HG03520 (cell line): ENCODE results near the gene DEPDC4.

Experiments used
- ATAC-seq: cut with Tn5 transposase; IDR thresholded peaks from one replicate; pipeline ENCODE4 v1.9.1; 2021; ENCODE audit warnings: mild to moderate bottlenecking, moderate library complexity; ENCODE audit not compliant: unreplicated experiment

The DEPDC4 gene

DNA sequence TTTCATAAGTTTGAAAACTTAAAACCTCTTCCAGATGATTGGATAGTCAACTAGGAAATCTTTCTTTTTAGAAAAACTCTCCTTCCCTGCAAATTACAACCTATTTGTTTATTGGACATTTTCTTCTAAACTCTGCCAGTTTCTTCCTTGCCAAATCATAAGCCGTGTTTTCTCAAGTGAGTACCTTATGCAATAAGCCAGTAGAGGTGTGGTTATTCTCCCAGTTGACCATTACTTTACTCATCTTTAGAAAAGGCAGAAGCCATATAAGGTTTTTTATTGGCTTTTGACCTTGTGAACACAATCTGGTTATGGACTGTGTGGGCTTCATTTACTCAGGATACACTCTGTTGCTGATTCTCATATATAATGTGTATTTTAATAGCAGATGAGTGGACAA lies 51.7 kb downstream of the DEPDC4 start:
- no peak for ATAC-seq

GRCh38 chr12:100214518-100214917 lies 52.4 kb downstream of the DEPDC4 start:
- no peak for ATAC-seq

DNA sequence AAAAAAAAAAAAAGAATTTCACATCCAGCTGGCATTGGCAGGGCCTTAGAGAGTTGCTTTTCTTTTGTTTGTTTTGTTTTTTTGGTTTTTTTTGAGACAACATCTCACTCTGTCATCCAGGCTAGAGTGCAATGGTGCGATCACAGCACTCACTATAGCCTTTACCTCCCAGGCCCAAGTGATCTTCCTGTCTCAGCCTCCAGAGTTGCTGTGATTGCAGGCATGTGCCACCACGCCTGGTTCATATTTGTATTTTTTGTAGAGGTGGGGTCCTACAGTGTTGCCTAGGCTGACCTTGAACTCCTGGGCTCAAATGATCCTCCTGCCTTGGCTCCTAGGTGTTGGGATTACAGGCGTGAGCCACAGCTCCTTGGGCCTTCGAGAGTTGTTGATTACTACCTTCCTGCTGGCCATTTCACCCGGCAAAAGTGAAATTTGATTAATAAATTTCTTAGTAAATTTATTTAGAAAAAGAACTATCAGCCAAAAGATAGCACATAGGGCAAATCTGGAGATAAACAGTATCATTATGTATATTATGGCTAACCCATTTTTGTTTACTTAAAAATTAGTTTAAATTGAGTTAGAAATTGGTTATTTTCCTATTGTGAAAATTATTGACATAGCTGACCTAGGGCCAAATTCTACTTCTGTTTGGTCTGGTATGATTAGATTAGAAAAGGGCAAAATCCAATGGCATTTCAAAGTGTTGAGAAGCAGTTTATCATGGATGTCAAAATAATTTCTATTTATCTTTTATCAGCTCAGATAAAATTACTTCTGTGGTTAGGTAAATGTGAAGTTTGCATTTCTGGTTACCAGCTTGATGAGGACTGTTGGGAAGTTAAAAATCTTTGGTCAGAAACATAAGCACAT lies 53.6 kb downstream of the DEPDC4 start:
- no peak for ATAC-seq

DNA sequence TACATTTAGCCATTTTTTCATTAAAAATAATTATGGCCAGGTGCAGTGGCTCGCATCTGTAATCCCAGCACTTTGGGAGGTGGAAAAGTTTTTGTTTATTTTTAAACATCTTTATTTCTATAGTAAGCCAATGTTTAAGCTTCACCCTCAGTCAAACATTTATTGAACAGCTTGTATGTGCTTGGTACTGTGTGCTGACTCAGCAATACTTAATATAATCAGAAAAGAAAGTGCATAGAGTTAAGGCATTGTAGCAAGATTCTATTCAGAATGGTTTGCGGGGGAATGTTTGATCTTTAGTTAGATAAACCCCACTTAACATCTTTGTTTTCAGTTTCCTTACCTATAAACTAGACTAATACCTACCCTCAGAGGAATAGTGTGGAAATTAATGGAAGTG lies 55.2 kb downstream of the DEPDC4 start:
- no peak for ATAC-seq

DNA sequence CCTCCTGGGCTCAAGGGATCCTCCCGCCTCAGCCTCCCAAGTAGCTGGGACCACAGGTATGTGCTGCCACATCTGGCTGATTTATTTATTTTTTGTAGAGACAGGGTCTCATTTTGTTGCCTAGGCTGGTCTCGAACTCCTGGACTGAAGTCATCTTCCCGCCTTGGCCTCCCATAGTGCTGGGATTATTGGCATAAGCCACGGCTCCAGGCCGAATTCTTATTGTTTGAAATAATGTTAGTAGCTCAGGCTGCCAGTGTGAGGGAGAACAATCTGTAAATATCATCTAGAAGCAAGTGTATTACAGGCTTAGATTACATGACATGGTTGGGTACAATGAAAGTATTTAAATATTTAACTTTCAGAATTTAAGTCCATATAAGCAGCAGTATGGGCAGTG lies 58.0 kb downstream of the DEPDC4 start:
- no peak for ATAC-seq

GRCh38 chr12:100207311-100207710 lies 59.6 kb downstream of the DEPDC4 start:
- ATAC-seq, result no peak

- no peak for ATAC-seq
Measured at GRCh38 chr12:100201604-100202423, 65.1 kb downstream of the DEPDC4 start.

DNA sequence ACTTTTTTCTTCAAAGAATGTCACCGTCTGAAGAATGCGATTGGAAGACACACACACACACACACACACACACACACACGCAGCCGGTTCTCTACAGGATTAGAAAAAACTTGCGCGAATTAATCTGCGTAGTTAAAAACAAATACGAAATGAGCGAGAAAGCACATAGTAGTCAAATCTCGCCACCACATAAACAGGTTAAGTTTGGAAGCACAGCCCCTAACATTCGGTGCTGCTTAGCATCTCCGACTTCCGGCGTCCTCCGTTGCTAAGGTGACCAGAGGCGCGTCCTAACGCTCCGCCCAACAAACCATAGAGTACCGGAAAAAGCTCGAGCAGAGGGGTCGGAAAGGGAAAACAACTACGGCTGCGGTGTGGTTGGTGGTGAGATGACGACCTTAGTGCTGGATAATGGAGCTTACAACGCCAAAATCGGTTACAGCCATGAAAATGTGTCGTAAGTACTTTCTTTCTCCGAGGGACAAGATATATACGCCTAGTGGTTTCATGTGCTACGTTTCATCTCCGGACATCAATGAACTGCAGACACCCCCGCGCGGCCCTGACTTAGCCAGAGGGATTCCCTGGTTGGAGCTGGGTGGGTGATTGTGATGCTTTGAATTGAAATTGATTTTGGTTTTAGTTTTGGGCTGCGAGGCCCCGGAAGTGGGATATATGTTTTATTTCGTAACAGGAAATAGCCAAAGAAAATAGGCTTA lies 66.3 kb downstream of the DEPDC4 start, which contains the start of gene ACTR6:
Gene ACTR6 (plus strand): TSS at position 353 of the 719 bp plus-strand sequence. CDS start 37 bp downstream, at position 390.
- peak; percentile 95 for ATAC-seq

DNA sequence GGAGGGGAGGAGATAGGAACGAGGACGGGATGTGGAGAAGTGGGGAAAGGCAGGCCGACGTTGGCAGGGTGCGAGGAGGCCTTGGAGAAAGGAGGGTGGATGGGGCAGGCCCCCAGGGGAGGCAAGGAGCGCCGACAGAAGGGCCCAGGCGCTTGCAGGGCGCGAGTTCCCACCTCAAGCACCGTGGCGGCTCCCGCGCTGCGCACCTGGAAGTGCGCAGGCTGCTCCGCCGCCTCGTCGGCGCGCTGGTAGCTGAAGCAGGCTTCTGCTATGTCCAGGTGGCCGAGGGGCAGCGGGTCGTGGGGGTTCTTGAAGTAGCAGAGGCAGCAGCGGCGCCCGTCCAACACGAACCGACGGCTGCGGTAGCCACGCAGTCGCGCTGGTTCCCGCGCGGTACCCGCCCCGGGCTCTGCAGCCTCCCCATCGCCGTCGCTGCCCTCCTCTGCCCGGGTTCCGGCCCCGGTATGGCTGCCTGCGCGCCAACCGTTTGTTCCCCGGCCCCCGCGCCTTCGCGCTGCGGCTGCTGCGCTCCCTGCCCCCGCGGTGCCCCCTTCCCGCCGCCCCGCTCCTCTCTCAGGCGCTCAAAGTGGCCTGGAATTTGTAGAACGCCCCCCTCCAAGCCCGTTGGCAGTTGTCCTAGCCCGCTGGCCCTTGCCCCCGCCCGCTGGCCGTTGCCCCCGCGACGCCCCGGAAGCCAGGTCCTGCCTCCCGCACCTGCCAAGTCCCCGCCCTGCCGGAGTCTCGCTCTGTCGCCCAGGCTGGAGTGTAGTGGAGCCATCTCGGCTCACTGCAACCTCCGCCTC lies 67.3 kb downstream of the DEPDC4 start:
- ATAC-seq, result peak; percentile 49

DNA sequence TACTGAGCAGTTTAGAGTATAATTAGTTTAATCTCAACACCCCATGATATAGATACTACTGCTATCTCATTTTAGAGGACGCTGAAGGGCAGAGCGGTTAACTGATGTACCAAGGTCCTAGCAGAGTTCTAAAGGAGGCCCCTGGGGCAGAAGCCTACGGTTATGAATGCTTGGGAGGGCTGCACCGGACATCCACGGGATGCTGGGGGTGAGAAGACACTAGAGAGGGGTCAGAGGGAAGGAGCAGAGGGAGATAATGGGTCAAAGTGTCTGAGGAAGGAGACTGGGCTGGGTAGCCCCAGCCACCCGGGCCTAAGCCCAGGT lies 67.9 kb downstream of the DEPDC4 start:
- no peak for ATAC-seq

DNA sequence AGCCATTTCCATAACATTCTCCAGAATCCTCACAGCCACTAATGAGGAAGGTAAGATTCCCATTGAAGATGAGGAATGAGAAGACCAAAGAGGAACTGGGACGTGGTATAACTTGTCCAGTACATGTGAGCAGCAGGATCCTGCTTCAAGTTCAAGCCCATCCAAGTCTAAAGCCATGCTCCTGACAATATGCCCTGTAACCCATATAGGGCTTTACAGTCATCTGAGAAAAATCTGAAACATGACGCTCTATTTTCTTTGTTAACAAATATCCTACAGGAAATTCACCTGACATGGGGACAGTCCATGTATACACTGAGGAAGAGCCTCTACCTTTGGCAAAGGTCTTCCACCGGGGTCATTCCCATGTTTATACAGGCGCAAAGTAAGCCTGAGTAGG lies 69.4 kb downstream of the DEPDC4 start:
- ATAC-seq, result no peak

DNA sequence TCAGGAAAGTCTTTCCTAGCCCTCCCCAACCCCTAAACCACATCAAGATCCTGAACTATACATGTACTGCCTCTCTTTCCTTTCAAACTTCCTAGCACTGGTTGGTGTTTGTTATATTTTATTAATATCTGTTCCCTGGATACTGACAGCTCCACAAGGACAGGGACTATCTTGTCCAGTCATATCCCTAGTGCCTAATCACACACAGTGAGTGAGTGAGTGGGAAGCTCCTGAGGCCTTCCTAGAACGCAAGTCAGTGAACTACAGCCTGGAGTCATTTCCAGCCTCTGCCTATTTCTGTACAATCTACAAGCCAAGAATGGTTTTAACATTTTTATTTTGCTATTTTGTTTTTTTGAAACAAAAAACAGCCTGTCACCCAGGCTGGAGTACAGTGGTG lies 73.8 kb downstream of the DEPDC4 start:
- ATAC-seq, result no peak
